GM12872 (cell line): ENCODE measurements around the gene ASCL2.

Experiments used
- CTCF ChIP-seq: IDR thresholded peaks from 3 replicates; pipeline ENCODE4 v1.5.1; 2011; ENCODE audit warnings: low read depth, mild to moderate bottlenecking, low read length, moderate library complexity; ENCODE audit not compliant: insufficient read depth

The ASCL2 gene

DNA sequence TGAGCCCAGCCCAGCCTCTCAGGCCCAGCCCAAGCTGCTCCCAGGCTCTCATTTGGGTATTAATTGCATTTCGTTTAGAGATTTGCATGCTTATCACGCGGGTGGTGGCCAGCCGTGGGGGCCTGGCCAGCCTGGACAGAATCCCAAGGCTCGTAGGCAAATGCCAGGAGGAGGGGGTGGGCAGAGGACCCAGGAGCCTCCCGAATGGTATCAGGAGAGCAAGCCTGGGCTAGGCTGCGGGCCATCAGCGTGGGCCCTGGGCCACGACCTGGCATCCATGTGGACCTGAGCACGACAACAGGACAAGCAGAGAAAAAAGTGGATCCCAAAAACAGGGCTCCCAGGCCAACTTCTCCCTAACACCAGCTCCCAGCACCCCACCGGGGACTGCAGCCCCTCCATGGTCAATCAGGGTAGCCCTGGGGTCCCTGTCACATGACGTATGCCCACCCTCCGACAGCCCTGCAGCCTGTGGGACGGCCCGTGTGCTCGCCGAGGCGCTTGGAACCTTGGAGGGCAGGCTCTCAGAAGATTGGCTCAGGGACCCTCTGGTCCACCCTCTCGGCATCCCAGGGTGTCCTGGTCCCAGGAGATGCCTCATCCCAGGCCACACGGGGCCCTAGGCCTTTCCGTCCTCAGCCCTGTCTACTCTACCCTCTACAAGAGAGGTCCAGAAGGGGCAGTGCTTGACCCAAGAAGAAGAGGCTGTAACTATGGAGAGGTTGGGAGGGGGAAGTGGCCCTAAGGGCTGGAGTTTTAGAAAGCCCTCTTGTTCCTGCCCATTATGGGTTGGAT lies 8.8 kb downstream of the ASCL2 start:
- TF ChIP-seq CTCF: no peak

DNA sequence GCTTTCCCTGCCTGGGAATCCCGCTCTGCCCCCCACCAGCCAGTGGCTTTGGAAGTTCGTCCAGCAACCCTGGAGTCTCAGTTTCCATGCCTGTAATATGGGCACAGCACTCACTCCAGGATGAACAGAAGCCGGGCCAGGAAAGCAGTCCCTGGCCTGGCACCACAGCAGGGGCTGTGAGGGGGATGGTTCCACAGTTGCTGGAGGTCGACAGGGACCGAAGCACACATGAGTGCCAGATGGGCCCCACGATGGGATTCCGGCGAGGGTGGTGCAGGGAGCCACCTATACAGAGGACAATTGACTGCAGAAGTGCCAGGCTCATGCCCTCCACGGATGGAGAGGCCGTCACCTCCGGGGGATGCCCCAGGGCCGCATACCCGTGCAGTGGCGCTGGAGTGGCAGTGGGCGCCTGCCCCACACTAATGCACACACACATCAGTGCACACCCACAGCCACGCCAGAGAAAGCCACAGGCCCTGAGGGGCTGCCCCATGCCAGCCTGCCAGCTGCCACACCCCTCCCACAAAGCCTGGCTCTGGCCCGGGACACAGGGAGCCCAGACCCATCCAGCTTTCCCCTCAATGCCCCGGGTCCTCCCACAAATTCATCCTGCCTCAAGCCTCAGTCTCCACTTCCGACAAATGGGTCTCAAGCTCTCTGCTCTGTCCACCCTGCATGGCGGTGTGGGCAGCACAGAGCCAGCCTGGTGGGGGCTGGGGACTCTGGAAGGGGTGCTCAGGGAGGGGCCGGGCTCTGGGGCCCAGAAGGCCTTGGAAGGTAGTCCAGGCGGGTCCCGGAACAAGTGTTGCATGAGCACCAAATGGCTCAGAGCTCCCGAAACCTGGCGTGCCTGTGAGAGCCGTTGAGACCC lies 9.7 kb downstream of the ASCL2 start:
- no peak for TF ChIP-seq CTCF

DNA sequence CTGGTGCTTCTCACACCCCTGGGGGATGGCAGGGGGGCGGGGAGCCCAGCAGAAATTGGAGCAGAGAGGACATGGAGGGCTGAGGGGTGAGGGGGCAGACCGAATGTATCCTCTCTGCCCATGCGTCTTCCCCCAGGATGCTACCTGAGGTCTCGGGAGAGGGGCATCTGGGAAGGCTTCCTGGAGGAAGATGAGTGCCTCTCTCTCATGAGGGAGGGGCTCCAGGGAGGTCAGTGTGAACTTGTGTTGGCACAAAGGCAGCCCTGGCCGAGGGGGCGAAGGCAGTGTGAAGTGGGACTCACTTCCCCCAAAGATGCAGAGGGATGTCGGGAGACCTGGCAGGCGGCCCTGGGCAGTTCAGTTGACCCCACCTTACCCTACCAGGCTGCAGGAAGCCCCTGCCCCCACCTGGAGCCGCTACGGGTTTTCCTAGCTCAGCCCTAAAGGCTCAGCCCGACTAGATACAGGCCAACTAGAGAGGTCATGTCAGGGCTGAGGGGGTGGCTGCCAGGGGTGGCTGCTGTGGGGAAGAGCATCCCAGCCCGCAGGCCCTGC lies 10.4 kb downstream of the ASCL2 start:
- no peak for TF ChIP-seq CTCF

- TF ChIP-seq CTCF: no peak
Measured at GRCh38 chr11:2259466-2259830, 10.9 kb downstream of the ASCL2 start.

GRCh38 chr11:2258501-2259465 lies 11.6 kb downstream of the ASCL2 start:
- TF ChIP-seq CTCF: no peak

DNA sequence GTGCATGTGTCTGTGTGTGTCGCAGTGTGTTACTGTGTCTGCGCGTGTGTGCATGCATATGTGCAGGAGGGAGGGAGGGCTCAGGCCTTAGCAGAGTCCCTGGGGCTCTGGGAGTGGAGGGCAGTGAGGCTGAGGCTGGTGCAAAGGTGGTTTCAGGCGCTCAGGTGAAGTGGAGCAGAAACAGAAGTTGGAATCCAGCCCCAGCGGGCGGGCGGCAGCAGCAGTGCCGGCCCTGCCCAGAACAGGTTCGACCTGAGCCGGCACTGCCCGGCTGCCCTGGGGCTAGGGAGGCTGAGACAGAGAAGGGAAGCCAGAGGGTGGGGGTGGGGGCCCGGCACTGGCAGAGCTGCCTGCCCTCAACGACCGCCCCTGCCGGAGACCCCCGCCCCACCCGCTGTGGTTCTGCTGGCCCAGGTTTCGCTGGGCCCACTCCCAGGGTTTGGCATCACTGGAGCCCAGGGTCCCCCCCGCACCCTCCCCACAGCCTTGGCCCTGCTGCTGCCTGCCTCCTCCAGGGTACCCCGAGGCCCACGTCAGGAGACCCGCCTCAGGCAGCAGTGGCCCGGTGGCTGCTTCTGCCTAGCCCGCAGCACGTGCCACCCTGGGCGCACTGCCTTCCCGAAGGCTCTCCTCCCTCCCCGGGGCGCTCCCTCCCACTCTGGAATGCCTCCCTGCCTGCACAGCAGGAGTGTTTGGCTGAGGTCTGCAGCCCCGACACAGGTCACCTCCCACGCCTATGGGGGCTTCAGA lies 13.3 kb downstream of the ASCL2 start:
- TF ChIP-seq CTCF: no peak
